Measurements from ENCODE around the gene PRAC2. TPM values are rescaled to one million over a fixed set of nuclear protein-coding genes. Genes with fewer than 3 reads are reported as not detected.

The PRAC2 gene
- total and polyA plus RNA-seq, 2 of the 13 experiments (the other 11 are each of a cell fraction or from before 2014, with no cell fraction given) = not detected

GRCh38 chr17:48759288-48759687, 36.3 kb downstream of the PRAC2 start:
- H3K36me3 ChIP-seq (replicated peaks in 1 of 2; ENCODE audit: control insufficient read depth in 1 of 2, insufficient read depth in 2 of 2, low read length in 2 of 2) = no peaks in the 10 kb centered on the region
- TF ChIP-seq MZF1 (CRISPR knock-in tag; IDR thresholded peaks at IDR 0.05; ENCODE audit: borderline replicate concordance) = no peak
- no peak for TF ChIP-seq HDAC2 (CRISPR knock-in tag; IDR thresholded peaks at IDR 0.05)
- TF ChIP-seq ZNF564 (CRISPR knock-in tag; IDR thresholded peaks at IDR 0.05) = no peak
- TF ChIP-seq HMG20A (CRISPR knock-in tag; IDR thresholded peaks at IDR 0.05; ENCODE audit: borderline replicate concordance) = no peak
- TF ChIP-seq ZNF317 (CRISPR knock-in tag; IDR thresholded peaks at IDR 0.05) = no peak
- TF ChIP-seq LRRFIP1 (CRISPR knock-in tag; conservative IDR thresholded peaks at IDR 0.05) = no peak
- TF ChIP-seq TCF7 (IDR thresholded peaks at IDR 0.05; ENCODE audit: low read depth) = no peak
- TF ChIP-seq MAFG (CRISPR knock-in tag; IDR thresholded peaks at IDR 0.05) = no peak
- no peak for TF ChIP-seq JUND (CRISPR knock-in tag; IDR thresholded peaks at IDR 0.05)
- TF ChIP-seq, protein P1, sequence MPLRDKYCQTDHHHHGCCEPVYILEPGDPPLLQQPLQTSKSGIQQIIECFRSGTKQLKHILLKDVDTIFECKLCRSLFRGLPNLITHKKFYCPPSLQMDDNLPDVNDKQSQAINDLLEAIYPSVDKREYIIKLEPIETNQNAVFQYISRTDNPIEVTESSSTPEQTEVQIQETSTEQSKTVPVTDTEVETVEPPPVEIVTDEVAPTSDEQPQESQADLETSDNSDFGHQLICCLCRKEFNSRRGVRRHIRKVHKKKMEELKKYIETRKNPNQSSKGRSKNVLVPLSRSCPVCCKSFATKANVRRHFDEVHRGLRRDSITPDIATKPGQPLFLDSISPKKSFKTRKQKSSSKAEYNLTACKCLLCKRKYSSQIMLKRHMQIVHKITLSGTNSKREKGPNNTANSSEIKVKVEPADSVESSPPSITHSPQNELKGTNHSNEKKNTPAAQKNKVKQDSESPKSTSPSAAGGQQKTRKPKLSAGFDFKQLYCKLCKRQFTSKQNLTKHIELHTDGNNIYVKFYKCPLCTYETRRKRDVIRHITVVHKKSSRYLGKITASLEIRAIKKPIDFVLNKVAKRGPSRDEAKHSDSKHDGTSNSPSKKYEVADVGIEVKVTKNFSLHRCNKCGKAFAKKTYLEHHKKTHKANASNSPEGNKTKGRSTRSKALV (CRISPR knock-in tag; IDR thresholded peaks at IDR 0.05) = no peak
- TF ChIP-seq CCDC6 (CRISPR knock-in tag; IDR thresholded peaks at IDR 0.05) = no peak
- no peak for TF ChIP-seq PHB2 (IDR thresholded peaks at IDR 0.05; ENCODE audit: partially characterized antibody)
- TF ChIP-seq ZNF20 (CRISPR knock-in tag; IDR thresholded peaks at IDR 0.05) = no peak
- POLR2A ChIA-PET = no interaction called here
- FAIRE-seq (no peak), ATAC-seq (no peak), DNase-seq (ENCODE audit: low spot score) (no peak)
- peaks cover 10 to 52% of the 10 kb centered on the region in 2 experiments; a peak in 4 of 5 replicates for H3K27me3 ChIP-seq (ENCODE audit: control insufficient read depth in 1 of 2, insufficient read depth in 2 of 2, low read length in 2 of 2)
- no peaks in the 10 kb centered on the region for H3K9me3 ChIP-seq (ENCODE audit: low read length)
- H2AFZ ChIP-seq (ENCODE audit: low read length) = no peak overlapping the region
- H3K4me1 ChIP-seq (ENCODE audit: insufficient read depth, low read length) = no peaks in the 10 kb centered on the region
- no peak overlapping the region for H3K27ac ChIP-seq (ENCODE audit: extremely low read length, insufficient read depth, low read length)
- intact Hi-C loops (cut with micrococcal nuclease; ENCODE audit: unreplicated experiment) (no loop called here), in situ Hi-C loops (cut with HindIII; ENCODE audit: extremely low pct_ligation_motif_present, low pct_unique_long_range_greater_than_20kb) (no loop called here)
- no TSS peak for BruUV-seq (replicated peaks)
- H3K9ac ChIP-seq (ENCODE audit: insufficient read depth, low read depth, low read length) = no peak overlapping the region
- CTCF ChIA-PET (ENCODE audit: low intra/inter-chr PET ratio, low total read pairs) = no interaction called here
- H4K20me1 ChIP-seq (ENCODE audit: insufficient read depth, low read length) = no peaks in the 10 kb centered on the region
- H3K4me3 ChIP-seq (replicated peaks in 1 of 3; ENCODE audit: insufficient read depth in 1 of 3, low read depth in 2 of 3, low read length in 3 of 3) = no peak overlapping the region
- no peaks in the 10 kb centered on the region for H3K79me2 ChIP-seq (ENCODE audit: insufficient read depth, low read length)
- no peak overlapping the region for H3K4me2 ChIP-seq (ENCODE audit: low read depth, low read length)

Data from HepG2 (cell line).